HepG2 (cell line): ENCODE results near the gene ANKRD6. TPM values are rescaled to one million over a fixed set of nuclear protein-coding genes. Genes with fewer than 3 reads are reported as not detected.

ENCODE experiments used
- ATAC-seq: fragments of 200-7000 bp; cut with Tn5 transposase; 3 replicates; pipeline ENCODE4 v1.9.1; 2020; ENCODE audit warnings: mild to moderate bottlenecking, moderate library complexity
- BruUV-seq: library from RNA; stranded (reverse); fragments of 400-500 nt; replicated peaks from 2 replicates; lab custom pipeline; 2021; lab: Mats Ljungman, UMichigan
- CTCF ChIA-PET: fragments of 300-600 bp; formaldehyde crosslinking; extraction: SDS; loops from one replicate; lab custom pipeline; 2021; ENCODE audit warnings: low total read pairs, inconsistent platforms, low intra/inter-chr PET ratio; lab: Yijun Ruan, JAX
- POLR2A ChIA-PET: fragments of 350-600 bp; sonication (Branson Sonifier 250); formaldehyde crosslinking; loops from one replicate; lab custom pipeline; 2020; ENCODE audit warnings: antibody characterized with exemption, inconsistent platforms; lab: Yijun Ruan, JAX
- DNase-seq: peaks from one replicate; pipeline ENCODE4 v3.0.0-alpha.2; 2015; ENCODE audit warnings: low spot score
- FAIRE-seq: peaks from 3 replicates; lab custom pipeline; 2011; peaks lifted over from hg19 to GRCh38; lab: Jason Lieb, UNC
- H2AFZ ChIP-seq: one replicate; pipeline ENCODE4 v1.6.1; 2011; ENCODE audit warnings: low read length, inconsistent platforms
- H3K27ac ChIP-seq: fragments of 300-600 bp; 3 replicates; pipeline ENCODE4 v1.8.0; 2011; ENCODE audit warnings: mixed run types, mild to moderate bottlenecking, mixed read lengths, low read length, inconsistent platforms; ENCODE audit not compliant: insufficient read depth; ENCODE audit errors: extremely low read length
- H3K27me3 ChIP-seq, 2 experiments: fragments of 200-600 bp in 1 of 2; 2 replicates in 1 of 2; 3 replicates in 1 of 2; pipeline versions ENCODE4 v1.6.0 to v1.8.0; 2011; ENCODE audit warnings: low read length in 2 of 2, mild to moderate bottlenecking in 2 of 2, moderate library complexity in 2 of 2, inconsistent platforms in 1 of 2; ENCODE audit not compliant: insufficient read depth in 2 of 2, control insufficient read depth in 1 of 2
- H3K36me3 ChIP-seq, 2 experiments: fragments of 200-600 bp in 1 of 2; replicated peaks in 1 of 2; 2 replicates in 1 of 2; 3 replicates in 1 of 2; pipeline versions ENCODE4 v1.5.1 to v1.8.0; 2011; ENCODE audit warnings: low read length in 2 of 2, inconsistent platforms in 1 of 2; ENCODE audit not compliant: insufficient read depth in 2 of 2, control insufficient read depth in 1 of 2
- H3K4me1 ChIP-seq: 2 replicates; pipeline ENCODE4 v1.5.1; 2012; ENCODE audit warnings: low read length, inconsistent platforms; ENCODE audit not compliant: insufficient read depth
- H3K4me2 ChIP-seq: 2 replicates; pipeline ENCODE4 v1.6.0; 2011; ENCODE audit warnings: low read depth, low read length, inconsistent platforms
- H3K4me3 ChIP-seq, 3 experiments: fragments of 200-600 bp in 1 of 3; sonication (generic), shearing (Covaris generic) in 1 of 3; replicated peaks in 1 of 3; 2 replicates each; pipeline ENCODE4 v1.5.1; 2011 to 2016; ENCODE audit warnings: low read length in 3 of 3, inconsistent platforms in 2 of 3, low read depth in 2 of 3, mild to moderate bottlenecking in 2 of 3, control low read depth in 1 of 3, mixed read lengths in 1 of 3; ENCODE audit not compliant: insufficient read depth in 1 of 3
- H3K79me2 ChIP-seq: one replicate; pipeline ENCODE4 v1.6.1; 2011; ENCODE audit warnings: low read length, inconsistent platforms; ENCODE audit not compliant: insufficient read depth
- H3K9ac ChIP-seq: 2 replicates; pipeline ENCODE4 v1.6.0; 2011; ENCODE audit warnings: mild to moderate bottlenecking, low read depth, low read length, inconsistent platforms; ENCODE audit not compliant: insufficient read depth
- H3K9me3 ChIP-seq: 2 replicates; pipeline ENCODE4 v1.5.1; 2012; ENCODE audit warnings: mild to moderate bottlenecking, low read length
- H4K20me1 ChIP-seq: 2 replicates; pipeline ENCODE4 v1.6.0; 2011; ENCODE audit warnings: inconsistent platforms, mild to moderate bottlenecking, low read length, moderate library complexity; ENCODE audit not compliant: insufficient read depth
- BCL6 ChIP-seq: IDR thresholded peaks from 2 replicates; pipeline ENCODE4 v1.6.1; 2016; ENCODE audit warnings: missing genetic modification reagents, missing compliant biosample characterization
- FOXK1 ChIP-seq: sonication (generic); formaldehyde crosslinking; IDR thresholded peaks from 2 replicates; pipeline ENCODE4 v1.4.0; 2020; ENCODE audit warnings: low read depth, missing genetic modification reagents, borderline replicate concordance
- GTF2F1 ChIP-seq: fragments of 150-350 bp; IDR thresholded peaks from 2 replicates; pipeline ENCODE4 v1.6.1; 2014; ENCODE audit warnings: low read length
- KLF11 ChIP-seq: IDR thresholded peaks from 2 replicates; pipeline ENCODE4 v1.6.1; 2016; ENCODE audit warnings: missing compliant biosample characterization
- MAF1 ChIP-seq: sonication (generic); formaldehyde crosslinking; IDR thresholded peaks from 2 replicates; pipeline ENCODE4 v1.5.0; 2020; ENCODE audit warnings: missing genetic modification reagents, borderline replicate concordance
- MAFF ChIP-seq: IDR thresholded peaks from 2 replicates; pipeline ENCODE4 v1.6.1; 2011; ENCODE audit warnings: low read depth, low read length, improper control_type of control experiment
- NFIB ChIP-seq: sonication (generic); formaldehyde crosslinking; IDR thresholded peaks from 2 replicates; pipeline ENCODE4 v1.9.0; 2021; ENCODE audit warnings: missing genetic modification reagents, mild to moderate bottlenecking, borderline replicate concordance
- NFKBIZ ChIP-seq: IDR thresholded peaks from 2 replicates; pipeline ENCODE4 v1.6.1; 2018; ENCODE audit warnings: missing genetic modification reagents, missing compliant biosample characterization
- PRPF4 ChIP-seq: fragments of 200-400 bp; formaldehyde crosslinking; IDR thresholded peaks from 2 replicates; pipeline ENCODE4 v1.6.1; 2016; ENCODE audit warnings: low read length, low read depth; ENCODE audit not compliant: poor library complexity, severe bottlenecking
- RBM22 ChIP-seq: fragments of 200-400 bp; formaldehyde crosslinking; optimal IDR thresholded peaks from 2 replicates; pipeline ENCODE3; 2017; ENCODE audit warnings: mild to moderate bottlenecking, low read length, moderate library complexity
- SOX6 ChIP-seq, 2 experiments: fragments of 450-650 bp in 1 of 2; sonication (generic) in 1 of 2; formaldehyde crosslinking in 1 of 2; IDR thresholded peaks; 2 replicates each; pipeline versions ENCODE4 v1.4.0 to v1.6.1; 2017 to 2020; ENCODE audit warnings: antibody characterized with exemption in 1 of 2, mild to moderate bottlenecking in 1 of 2, missing genetic modification reagents in 1 of 2
- ZNF180 ChIP-seq: sonication (generic); formaldehyde crosslinking; IDR thresholded peaks from 2 replicates; pipeline ENCODE4 v1.4.0; 2020; ENCODE audit warnings: low read depth, missing genetic modification reagents, borderline replicate concordance
- ZNF224 ChIP-seq: sonication (generic); formaldehyde crosslinking; IDR thresholded peaks from 2 replicates; pipeline ENCODE4 v1.5.0; 2020; ENCODE audit warnings: mild to moderate bottlenecking, missing genetic modification reagents
- ZNF274 ChIP-seq: sonication (generic); formaldehyde crosslinking; IDR thresholded peaks from 2 replicates; pipeline ENCODE4 v1.5.1; 2020; ENCODE audit warnings: mild to moderate bottlenecking, missing genetic modification reagents
- ZNF563 ChIP-seq: sonication (generic); formaldehyde crosslinking; IDR thresholded peaks from 2 replicates; pipeline ENCODE4 v1.8.0; 2022; ENCODE audit warnings: mild to moderate bottlenecking, moderate library complexity, missing genetic modification reagents
- ZNF740 ChIP-seq: sonication (generic); formaldehyde crosslinking; IDR thresholded peaks from 2 replicates; pipeline ENCODE4 v1.4.0; 2020; ENCODE audit warnings: missing genetic modification reagents
- ZNF777 ChIP-seq: sonication (generic); formaldehyde crosslinking; IDR thresholded peaks from 2 replicates; pipeline ENCODE4 v1.4.0; 2020; ENCODE audit warnings: missing genetic modification reagents
- ZNF883 ChIP-seq: sonication (generic); formaldehyde crosslinking; IDR thresholded peaks from 2 replicates; pipeline ENCODE4 v1.5.1; 2020; ENCODE audit warnings: mild to moderate bottlenecking, missing genetic modification reagents; ENCODE audit errors: not compliant biosample characterization
- WGBS: methylation state at CpG from one replicate; pipeline ENCODE4 v1.1.6; 2017; ENCODE audit warnings: low lambda C conversion rate; 5-methylcytosine and 5-hydroxymethylcytosine counted together
- in situ Hi-C: cut with HindIII; loops from 2 replicates; pipeline ENCODE4 v1.10.0; 2017; ENCODE audit warnings: low pct_unique_long_range_greater_than_20kb; ENCODE audit not compliant: extremely low pct_ligation_motif_present
- intact Hi-C: fragments of 100-400 bp; cut with micrococcal nuclease; formaldehyde crosslinking; loops from one replicate; pipeline ENCODE4 v1.10.0; 2022; ENCODE audit not compliant: unreplicated experiment
- polyA plus RNA-seq, 8 experiments: library from polyadenylated mRNA; depleted of rRNA in 3 of 8; stranded (reverse) in 7 of 8; unstranded in 1 of 8; fragments of >200 nt; fragmentation: Illumina TruSeq in 4 of 8; extraction: Trizol in 4 of 8; gene quantifications; 2 replicates each; pipeline versions ENCODE4 v1.2.1 to v1.2.3, GENCODE V29; 2011 to 2016; ENCODE audit warnings: low read depth in 4 of 8, missing spikeins in 1 of 8, mixed read lengths in 1 of 8; ENCODE audit not compliant: insufficient read depth in 1 of 8
- total RNA-seq, 5 experiments: library from RNA; depleted of rRNA; stranded (reverse); fragments of >200 nt; fragmentation: Illumina TruSeq; extraction: Trizol; gene quantifications; 2 replicates each; pipeline ENCODE4 v1.2.3, GENCODE V29; 2016; ENCODE audit warnings: low read depth in 1 of 5
- TF ChIP-seq, protein P1 (sequence below): sonication (generic); formaldehyde crosslinking; IDR thresholded peaks from 2 replicates; pipeline ENCODE4 v1.8.1; 2023; ENCODE audit warnings: mild to moderate bottlenecking, missing genetic modification reagents

ANKRD6 gene
- total and polyA plus RNA-seq, 2 of the 13 experiments (the other 11 are each of a cell fraction or from before 2014, with no cell fraction given) = 0.18 to 0.36 TPM

GRCh38 chr6:89619567-89619966 is 186.6 kb downstream of the ANKRD6 start:
- no peak overlapping the region for H3K4me2 ChIP-seq
- H3K36me3 ChIP-seq = no peaks in the 10 kb centered on the region
- ATAC-seq (no peak), DNase-seq (no peak), FAIRE-seq (no peak)
- H3K27me3 ChIP-seq = peaks cover 0 to 6% of the 10 kb centered on the region in 2 experiments; a peak in 1 of 5 replicates
- 16% methylated on average over 5 of the region's 6 CpGs for WGBS
- no peaks in the 10 kb centered on the region for H4K20me1 ChIP-seq
- no TSS peak for BruUV-seq
- H3K4me1 ChIP-seq = no peaks in the 10 kb centered on the region
- no peak overlapping the region for H3K27ac ChIP-seq
- intact Hi-C loops (no loop called here), in situ Hi-C loops (no loop called here)
- no peaks in the 10 kb centered on the region for H3K79me2 ChIP-seq
- TF ChIP-seq GTF2F1 (no peak), BCL6 (CRISPR knock-in tag) (peak; percentile 65), RBM22 (no peak)
- no peak overlapping the region for H2AFZ ChIP-seq
- no peak overlapping the region for H3K4me3 ChIP-seq
- POLR2A ChIA-PET = no interaction called here
- no peak overlapping the region for H3K9ac ChIP-seq
- H3K9me3 ChIP-seq = no peaks in the 10 kb centered on the region
- CTCF ChIA-PET = no interaction called here

GRCh38 chr6:89623749-89624148 is 190.8 kb downstream of the ANKRD6 start:
- ChIA-PET CTCF (no interaction called here), POLR2A (no interaction called here)
- H3K36me3 ChIP-seq = no peaks in the 10 kb centered on the region
- no peak overlapping the region for H3K4me3 ChIP-seq
- TF ChIP-seq ZNF224 (CRISPR knock-in tag) (no peak), ZNF883 (CRISPR knock-in tag) (no peak), ZNF563 (CRISPR knock-in tag) (no peak), MAF1 (CRISPR knock-in tag) (no peak), NFIB (CRISPR knock-in tag) (no peak), ZNF740 (CRISPR knock-in tag) (no peak), SOX6 (IDR thresholded peaks at IDR 0.05) (no peak), SOX6 (CRISPR knock-in tag; IDR thresholded peaks at IDR 0.05) (no peak), NFKBIZ (CRISPR knock-in tag) (no peak), MAFF (no peak), ZNF180 (no peak), ZNF274 (no peak), KLF11 (CRISPR knock-in tag) (no peak), FOXK1 (CRISPR knock-in tag) (no peak), PRPF4 (no peak), ZNF777 (no peak)
- TF ChIP-seq, protein P1, sequence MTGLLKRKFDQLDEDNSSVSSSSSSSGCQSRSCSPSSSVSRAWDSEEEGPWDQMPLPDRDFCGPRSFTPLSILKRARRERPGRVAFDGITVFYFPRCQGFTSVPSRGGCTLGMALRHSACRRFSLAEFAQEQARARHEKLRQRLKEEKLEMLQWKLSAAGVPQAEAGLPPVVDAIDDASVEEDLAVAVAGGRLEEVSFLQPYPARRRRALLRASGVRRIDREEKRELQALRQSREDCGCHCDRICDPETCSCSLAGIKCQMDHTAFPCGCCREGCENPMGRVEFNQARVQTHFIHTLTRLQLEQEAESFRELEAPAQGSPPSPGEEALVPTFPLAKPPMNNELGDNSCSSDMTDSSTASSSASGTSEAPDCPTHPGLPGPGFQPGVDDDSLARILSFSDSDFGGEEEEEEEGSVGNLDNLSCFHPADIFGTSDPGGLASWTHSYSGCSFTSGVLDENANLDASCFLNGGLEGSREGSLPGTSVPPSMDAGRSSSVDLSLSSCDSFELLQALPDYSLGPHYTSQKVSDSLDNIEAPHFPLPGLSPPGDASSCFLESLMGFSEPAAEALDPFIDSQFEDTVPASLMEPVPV (CRISPR knock-in tag) = no peak
- in situ Hi-C loops (no loop called here), intact Hi-C loops (no loop called here)
- H3K9me3 ChIP-seq = no peaks in the 10 kb centered on the region
- ATAC-seq (no peak), FAIRE-seq (no peak), DNase-seq (no peak)
- H3K27me3 ChIP-seq = no peaks in the 10 kb centered on the region
- BruUV-seq = no TSS peak
- peaks cover 7% of the 10 kb centered on the region for H3K4me1 ChIP-seq
- no peak overlapping the region for H2AFZ ChIP-seq
- H3K9ac ChIP-seq = no peak overlapping the region
- H4K20me1 ChIP-seq = no peaks in the 10 kb centered on the region
- WGBS = 50% methylated on average over 8 of the region's 8 CpGs
- H3K27ac ChIP-seq = no peak overlapping the region
- H3K79me2 ChIP-seq = no peaks in the 10 kb centered on the region
- H3K4me2 ChIP-seq = no peak overlapping the region
